ENCODE measurements around the gene MFAP2.

- TF ChIP-seq E2F6 (IDR thresholded peaks at IDR 0.05) (no peak), CTCF (IDR thresholded peaks at IDR 0.05; ENCODE audit: control extremely low read depth in 1 of 3, insufficient read depth in 1 of 3, low read depth in 1 of 3, low read length in 3 of 3) (no peak), KDM1A (IDR thresholded peaks at IDR 0.05; ENCODE audit: borderline replicate concordance, low read length) (no peak), POLR2A (IDR thresholded peaks at IDR 0.05; ENCODE audit: control extremely low read depth in 1 of 2, low read depth in 2 of 2, low read length in 2 of 2) (no peak), EGR1 (IDR thresholded peaks at IDR 0.05; ENCODE audit: borderline replicate concordance, low read depth, low read length) (no peak), JUND (IDR thresholded peaks at IDR 0.05; ENCODE audit: low read length) (no peak), SUZ12 (IDR thresholded peaks at IDR 0.05; ENCODE audit: low read length) (no peak)
Measured at GRCh38 chr1:16927256-16927655, 53.2 kb downstream of the MFAP2 start.
